Pancreas (tissue), 10 donors: ENCODE measurements around the gene ADAMTS2. TPM values are rescaled to one million over a fixed set of nuclear protein-coding genes. Genes with fewer than 3 reads are reported as not detected.

Experiments
- ATAC-seq, 4 donors: fragments of 200-7000 bp; cut with Tn5 transposase; one replicate each; pipeline versions ENCODE4 v1.8.0 to v1.9.1; 2020; ENCODE audit warnings: mild to moderate bottlenecking in 4 of 4, moderate library complexity in 4 of 4
- DNase-seq, 6 donors: peaks; one replicate each; pipeline ENCODE4 v3.0.0-alpha.2; 2020
- FAIRE-seq: peaks from 2 replicates; lab custom pipeline; 2012; peaks lifted over from hg19 to GRCh38; lab: Jason Lieb, UNC
- H3K27ac ChIP-seq, 4 donors: fragments of 200-600 bp; sonication (generic); 1 replicate in 3 of 4; 2 replicates in 1 of 4; pipeline versions ENCODE4 v1.5.0 to v1.8.0; 2020
- H3K27me3 ChIP-seq, 4 donors: fragments of 200-600 bp; one replicate each; pipeline ENCODE4 v1.8.0; 2021
- H3K36me3 ChIP-seq, 3 donors: fragments of 200-600 bp; sonication (generic) in 1 of 3; one replicate each; pipeline versions ENCODE4 v1.5.0 to v1.8.0; 2020 to 2021
- H3K4me1 ChIP-seq, 3 donors: fragments of 200-600 bp; one replicate each; pipeline ENCODE4 v1.8.0; 2021
- H3K4me3 ChIP-seq, 4 donors: fragments of 200-600 bp; sonication (generic) in 2 of 4; one replicate each; pipeline versions ENCODE4 v1.5.0 to v1.8.0; 2020 to 2021
- H3K9me3 ChIP-seq, 4 donors: fragments of 200-600 bp; one replicate each; pipeline ENCODE4 v1.8.0; 2021
- CTCF ChIP-seq, 4 donors: fragments of 200-600 bp; sonication (generic) in 3 of 4; IDR thresholded peaks; one replicate each; pipeline versions ENCODE4 v1.5.0 to v1.8.0; 2021; ENCODE audit warnings: antibody characterized with exemption in 4 of 4
- WGBS, 2 donors: extraction: QIAGEN DNeasy Blood & Tissue Kit; methylation state at CpG; one replicate each; pipeline ENCODE4 v1.1.7; 2013; 5-methylcytosine and 5-hydroxymethylcytosine counted together
- intact Hi-C, 3 donors: fragments of 100-400 bp; cut with DNase I; formaldehyde crosslinking; loops; one replicate each; pipeline versions ENCODE4 v1.11.1 to v1.14.2; 2022
- polyA plus RNA-seq, 2 donors: library from polyadenylated mRNA; stranded (reverse); fragments of 200-250 nt; gene quantifications; one replicate each; pipeline ENCODE4 v1.2.3, GENCODE V29; 2013
- total RNA-seq, 6 donors: library from RNA; stranded (reverse); fragmentation: NEBNext Ultra II Directional in 4 of 6; extraction: Animal tissue kit (Norgen Biotek cat#: 25700) in 4 of 6; gene quantifications; one replicate each; pipeline versions ENCODE4 v1.2.1 to v1.2.4, GENCODE V29; 2021 to 2023
- donor health status: healthy with polysubstance abuse.
- donor health status: DM: no; HTN: no; CAD: no; lungs with moderate emphysema.
- donor health status: DM: no; HTN: no; CAD: no.
- donor health status: control.
- donor health status: control.
- donor health status: Bipolar disorder and iron deficiency.
- donor health status: DM: yes; HTN: yes; CAD: no.
- donor health status: DM: no; HTN: no; CAD: no.
- donor health status: DM: no; HTN: no; CAD: no.
- donor health status: DM: yes; HTN: yes; CAD: no.

The ADAMTS2 gene
- total and polyA plus RNA-seq, 8 donors: 1.3 to 18.5 (median 5.8) TPM

DNA sequence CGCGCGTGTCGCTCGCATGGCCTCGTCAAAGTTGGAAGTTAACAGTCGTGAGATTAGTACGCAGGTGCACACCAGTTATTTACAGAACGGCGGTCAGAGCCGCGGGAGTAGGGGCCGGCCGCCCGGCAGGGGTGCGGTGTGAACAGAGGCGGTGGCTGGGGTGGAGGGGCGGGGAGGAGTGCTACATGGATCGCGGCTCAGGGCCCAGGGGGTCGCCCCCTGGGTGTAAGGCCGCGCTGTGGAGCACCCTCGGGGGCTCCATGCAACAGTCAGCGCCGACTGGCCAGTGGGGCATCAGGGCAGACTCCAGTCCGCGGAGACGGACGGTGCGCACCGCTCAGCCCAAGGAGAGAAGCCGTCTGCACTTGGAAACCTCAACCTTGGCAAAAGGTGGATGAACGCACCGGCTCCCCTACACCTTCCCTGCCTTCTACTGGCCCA lies 224.8 kb downstream of the ADAMTS2 start:
- no peak for TF ChIP-seq CTCF (IDR thresholded peaks at IDR 0.05)
- H3K9me3 ChIP-seq: no peaks in the 10 kb centered on the region
- no peak overlapping the region for H3K27ac ChIP-seq
- no peak overlapping the region for H3K4me3 ChIP-seq
- 83 to 90% methylated on average over 35 of the region's 35 CpGs for whole genome bisulfite sequencing, 2 donors
- intact Hi-C loops: no loop called here
- H3K4me1 ChIP-seq: no peaks in the 10 kb centered on the region
- DNase-seq (no peak), ATAC-seq (no peak), FAIRE-seq (no peak)
- no peaks in the 10 kb centered on the region for H3K27me3 ChIP-seq
- no peaks in the 10 kb centered on the region for H3K36me3 ChIP-seq

- H3K27ac ChIP-seq: no peak overlapping the region
- H3K4me1 ChIP-seq: no peaks in the 10 kb centered on the region
- 76 to 83% methylated on average over 15 of the region's 15 CpGs for WGBS, 2 donors
- H3K4me3 ChIP-seq: no peak overlapping the region
- FAIRE-seq: no peak
- no peak for ATAC-seq
- H3K36me3 ChIP-seq: no peaks in the 10 kb centered on the region
- H3K27me3 ChIP-seq: no peaks in the 10 kb centered on the region
- peak in 1 of 6 donors; percentile 43 for DNase-seq
- no peak for TF ChIP-seq CTCF (IDR thresholded peaks at IDR 0.05)
- no peaks in the 10 kb centered on the region for H3K9me3 ChIP-seq
- intact Hi-C loops: no loop called here
Measured at GRCh38 chr5:179119415-179120170, 225.7 kb downstream of the ADAMTS2 start.

GRCh38 chr5:179118756-179119414 lies 226.4 kb downstream of the ADAMTS2 start:
- Histone ChIP-seq H3K9me3 (no peaks in the 10 kb centered on the region), H3K4me1 (no peaks in the 10 kb centered on the region), H3K27me3 (no peaks in the 10 kb centered on the region), H3K27ac (no peak overlapping the region), H3K36me3 (no peaks in the 10 kb centered on the region), H3K4me3 (no peak overlapping the region)
- DNase-seq (no peak), ATAC-seq (no peak), FAIRE-seq (no peak)
- intact Hi-C loops: no loop called here
- TF ChIP-seq CTCF (IDR thresholded peaks at IDR 0.05): no peak
- WGBS, 2 donors: 85 to 88% methylated on average over 10 of the region's 10 CpGs

DNA sequence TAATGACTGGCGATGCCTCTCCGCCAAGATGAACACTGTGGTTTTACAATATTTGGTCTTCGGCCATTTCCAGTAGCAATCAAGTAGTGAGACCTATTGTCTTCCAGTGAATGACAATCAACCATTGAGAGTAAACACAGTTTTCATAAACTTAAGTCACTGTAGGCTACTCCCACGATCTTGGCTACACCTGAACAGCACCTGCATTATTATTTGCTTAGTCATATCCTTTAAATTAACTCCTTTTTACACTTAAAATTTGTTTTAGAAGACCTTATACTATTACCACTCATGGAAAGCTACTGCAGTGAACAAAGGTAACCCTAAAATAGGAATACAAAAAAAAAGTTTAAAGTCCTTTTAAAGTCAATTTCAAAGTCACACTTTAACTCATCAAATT lies 226.9 kb downstream of the ADAMTS2 start:
- no peaks in the 10 kb centered on the region for H3K4me1 ChIP-seq
- no peak for DNase-seq
- H3K9me3 ChIP-seq: no peaks in the 10 kb centered on the region
- H3K27me3 ChIP-seq: no peaks in the 10 kb centered on the region
- FAIRE-seq: no peak
- ATAC-seq: no peak
- intact Hi-C loops: no loop called here
- no peak overlapping the region for H3K27ac ChIP-seq
- H3K4me3 ChIP-seq: no peak overlapping the region
- no peaks in the 10 kb centered on the region for H3K36me3 ChIP-seq
- TF ChIP-seq CTCF (IDR thresholded peaks at IDR 0.05): no peak
- WGBS, 2 donors: 68% methylated on average over 4 of the region's 4 CpGs
